ENCODE data around the gene OR4X2. TPM values are rescaled to one million over a fixed set of nuclear protein-coding genes. Genes with fewer than 3 reads are reported as not detected.

OR4X2 gene, protein sequence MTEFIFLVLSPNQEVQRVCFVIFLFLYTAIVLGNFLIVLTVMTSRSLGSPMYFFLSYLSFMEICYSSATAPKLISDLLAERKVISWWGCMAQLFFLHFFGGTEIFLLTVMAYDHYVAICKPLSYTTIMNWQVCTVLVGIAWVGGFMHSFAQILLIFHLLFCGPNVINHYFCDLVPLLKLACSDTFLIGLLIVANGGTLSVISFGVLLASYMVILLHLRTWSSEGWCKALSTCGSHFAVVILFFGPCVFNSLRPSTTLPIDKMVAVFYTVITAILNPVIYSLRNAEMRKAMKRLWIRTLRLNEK
- polyA plus RNA-seq = not detected in 3 replicates
- polyA plus RNA-seq (2011; ENCODE audit: low read depth) = not detected
- not detected in 2 replicates for polyA plus RNA-seq (2011; cell fraction: cytosol; rRNA removed)
- not detected in 2 replicates for polyA plus RNA-seq (2011; cell fraction: nucleus; rRNA removed)
- polyA plus RNA-seq (2012; ENCODE audit: low replicate concordance) = not detected in 2 replicates
- polyA minus RNA-seq = not detected in 3 replicates
- polyA minus RNA-seq (2011; cell fraction: cytosol; rRNA and poly(A)+ RNA removed) = not detected
- not detected in 2 replicates for polyA minus RNA-seq (2011; cell fraction: nucleus; rRNA and poly(A)+ RNA removed)

DNA sequence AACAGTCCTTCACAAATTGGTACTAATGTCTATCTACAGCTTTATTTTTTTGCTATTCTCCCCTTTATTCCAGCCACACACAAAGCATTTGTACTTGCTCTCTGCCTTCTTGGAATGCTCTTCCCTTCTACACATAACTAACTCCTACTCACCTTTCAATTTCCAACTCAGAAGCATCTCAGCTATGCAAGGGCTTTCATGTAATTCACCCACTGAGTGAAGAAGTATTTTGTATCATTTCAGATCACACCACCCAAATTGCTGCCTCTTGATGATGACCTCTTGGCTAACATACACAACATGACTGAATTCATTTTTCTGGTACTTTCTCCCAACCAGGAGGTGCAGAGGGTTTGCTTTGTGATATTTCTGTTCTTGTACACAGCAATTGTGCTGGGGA, at the start of gene OR4X2:
TSS of gene OR4X2 (plus strand) at position 301 of the 400 bp plus-strand sequence. CDS start at position 301, 0 bp downstream.
- no peaks in the 10 kb centered on the region for H3K36me3 ChIP-seq (ENCODE audit: control insufficient read depth in 2 of 2, extremely low read depth in 1 of 2, insufficient read depth in 2 of 2, low read length in 2 of 2)
- no peak within 1 kb of the TSS for H3K4me2 ChIP-seq (ENCODE audit: control insufficient read depth, extremely low read depth, insufficient read depth, low read depth, low read length)
- H3K4me3 ChIP-seq (ENCODE audit: control insufficient read depth in 2 of 3, extremely low read depth in 1 of 3, insufficient read depth in 2 of 3, low read depth in 1 of 3, low read length in 3 of 3) = no peak within 1 kb of the TSS
- dilution Hi-C loops (cut with MboI; ENCODE audit: extremely low pct_ligation_motif_present, low sequenced_read_pairs) = no loop called here
- H3K27me3 ChIP-seq (ENCODE audit: control insufficient read depth, extremely low read depth, insufficient read depth, low read length) = no peaks in the 10 kb centered on the region
- DNase-seq (ENCODE audit: low read depth, low spot score) (no peak), FAIRE-seq (no peak)
- no peaks in the 10 kb centered on the region for H3K9me1 ChIP-seq (ENCODE audit: control insufficient read depth, extremely low read depth, insufficient read depth, low read length)
- H4K20me1 ChIP-seq (ENCODE audit: control insufficient read depth, extremely low read depth, insufficient read depth, low read length) = no peaks in the 10 kb centered on the region
- H3K79me2 ChIP-seq (ENCODE audit: control insufficient read depth, insufficient read depth, low read length) = no peaks in the 10 kb centered on the region
- H3K9me3 ChIP-seq (ENCODE audit: control insufficient read depth, low read depth, low read length) = no peaks in the 10 kb centered on the region
- no peak within 1 kb of the TSS for H2AFZ ChIP-seq (ENCODE audit: control insufficient read depth, low read length)
- H3K27ac ChIP-seq (ENCODE audit: control insufficient read depth, insufficient read depth, low read length) = no peak within 1 kb of the TSS
- H3K9ac ChIP-seq (ENCODE audit: control insufficient read depth, extremely low read depth, insufficient read depth, low read length) = no peak within 1 kb of the TSS
- TF ChIP-seq, protein P1, sequence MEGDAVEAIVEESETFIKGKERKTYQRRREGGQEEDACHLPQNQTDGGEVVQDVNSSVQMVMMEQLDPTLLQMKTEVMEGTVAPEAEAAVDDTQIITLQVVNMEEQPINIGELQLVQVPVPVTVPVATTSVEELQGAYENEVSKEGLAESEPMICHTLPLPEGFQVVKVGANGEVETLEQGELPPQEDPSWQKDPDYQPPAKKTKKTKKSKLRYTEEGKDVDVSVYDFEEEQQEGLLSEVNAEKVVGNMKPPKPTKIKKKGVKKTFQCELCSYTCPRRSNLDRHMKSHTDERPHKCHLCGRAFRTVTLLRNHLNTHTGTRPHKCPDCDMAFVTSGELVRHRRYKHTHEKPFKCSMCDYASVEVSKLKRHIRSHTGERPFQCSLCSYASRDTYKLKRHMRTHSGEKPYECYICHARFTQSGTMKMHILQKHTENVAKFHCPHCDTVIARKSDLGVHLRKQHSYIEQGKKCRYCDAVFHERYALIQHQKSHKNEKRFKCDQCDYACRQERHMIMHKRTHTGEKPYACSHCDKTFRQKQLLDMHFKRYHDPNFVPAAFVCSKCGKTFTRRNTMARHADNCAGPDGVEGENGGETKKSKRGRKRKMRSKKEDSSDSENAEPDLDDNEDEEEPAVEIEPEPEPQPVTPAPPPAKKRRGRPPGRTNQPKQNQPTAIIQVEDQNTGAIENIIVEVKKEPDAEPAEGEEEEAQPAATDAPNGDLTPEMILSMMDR (optimal IDR thresholded peaks at IDR 0.05 in 1 of 3, IDR thresholded peaks at IDR 0.05 in 1 of 3, conservative IDR thresholded peaks at IDR 0.05 in 1 of 3; ENCODE audit: extremely low read depth in 1 of 3, insufficient read depth in 2 of 3, low read length in 3 of 3) = no peak
- TF ChIP-seq EZH2 (IDR thresholded peaks at IDR 0.05; ENCODE audit: low read length) = no peak
- H3K4me1 ChIP-seq (ENCODE audit: control insufficient read depth, extremely low read depth, insufficient read depth, low read length) = no peaks in the 10 kb centered on the region

DNA sequence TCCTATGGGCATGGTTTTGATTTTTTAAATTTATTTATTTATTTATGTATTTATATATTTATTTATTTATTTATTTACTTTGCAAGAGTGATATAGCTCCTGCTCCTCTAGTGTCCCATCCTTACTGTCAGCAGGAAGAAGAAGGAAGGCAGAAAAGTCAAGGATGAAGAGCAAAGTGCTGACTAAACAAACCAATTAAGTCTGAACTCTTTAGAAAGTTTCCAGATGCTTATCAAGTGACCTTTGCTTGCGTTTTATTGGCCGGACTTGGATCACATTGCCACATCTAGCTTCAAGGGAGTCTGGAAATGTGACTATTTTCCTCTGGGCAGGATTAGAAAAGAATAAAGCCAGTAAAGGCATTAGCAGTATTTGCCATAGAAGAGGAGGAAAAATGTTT, 37.0 kb upstream of the OR4X2 start:
- Histone ChIP-seq H3K27me3 (ENCODE audit: control insufficient read depth, extremely low read depth, insufficient read depth, low read length) (no peaks in the 10 kb centered on the region), H3K9ac (ENCODE audit: control insufficient read depth, extremely low read depth, insufficient read depth, low read length) (no peak overlapping the region), H3K9me1 (ENCODE audit: control insufficient read depth, extremely low read depth, insufficient read depth, low read length) (no peaks in the 10 kb centered on the region), H3K4me3 (ENCODE audit: control insufficient read depth in 2 of 3, extremely low read depth in 1 of 3, insufficient read depth in 2 of 3, low read depth in 1 of 3, low read length in 3 of 3) (no peak overlapping the region), H3K79me2 (ENCODE audit: control insufficient read depth, insufficient read depth, low read length) (no peaks in the 10 kb centered on the region), H4K20me1 (ENCODE audit: control insufficient read depth, extremely low read depth, insufficient read depth, low read length) (no peaks in the 10 kb centered on the region), H3K9me3 (ENCODE audit: control insufficient read depth, low read depth, low read length) (no peaks in the 10 kb centered on the region), H3K36me3 (ENCODE audit: control insufficient read depth in 2 of 2, extremely low read depth in 1 of 2, insufficient read depth in 2 of 2, low read length in 2 of 2) (no peaks in the 10 kb centered on the region), H3K4me1 (ENCODE audit: control insufficient read depth, extremely low read depth, insufficient read depth, low read length) (no peaks in the 10 kb centered on the region), H2AFZ (ENCODE audit: control insufficient read depth, low read length) (no peak overlapping the region), H3K4me2 (ENCODE audit: control insufficient read depth, extremely low read depth, insufficient read depth, low read depth, low read length) (no peak overlapping the region), H3K27ac (ENCODE audit: control insufficient read depth, insufficient read depth, low read length) (no peak overlapping the region)
- dilution Hi-C loops (cut with MboI; ENCODE audit: extremely low pct_ligation_motif_present, low sequenced_read_pairs) = no loop called here
- no peak for FAIRE-seq
- DNase-seq (ENCODE audit: low read depth, low spot score) = no peak
- TF ChIP-seq EZH2 (IDR thresholded peaks at IDR 0.05; ENCODE audit: low read length) = no peak
- TF ChIP-seq, protein P1 (optimal IDR thresholded peaks at IDR 0.05 in 1 of 3, IDR thresholded peaks at IDR 0.05 in 1 of 3, conservative IDR thresholded peaks at IDR 0.05 in 1 of 3; ENCODE audit: extremely low read depth in 1 of 3, insufficient read depth in 2 of 3, low read length in 3 of 3) = no peak
